NCI-H526 (cell line): ENCODE results near the gene FASTKD1.
"Not testable (repeated sequence)": the region's sequence is repeated elsewhere in the genome, so short reads cannot be mapped to it uniquely, and the experiment has no call there.

Experiments
- DNase-seq, 2 experiments: peaks; one replicate each; lab custom pipeline; 2025; lab: John Stamatoyannopoulos, UW

The FASTKD1 gene

GRCh38 chr2:169573160-169573973 lies at the start of gene FASTKD1:
Gene FASTKD1 (minus strand): TSS chr2:169573865. CDS start chr2:169572029, 1,836 bp downstream.
- DNase-seq = peak; percentile 91 to 98

- no peak for DNase-seq
These were observed 49.6 kb upstream of the FASTKD1 start for GRCh38 chr2:169623235-169623634.

- DNase-seq = no peak
These were observed 46.8 kb upstream of the FASTKD1 start for GRCh38 chr2:169620509-169620908.

DNA sequence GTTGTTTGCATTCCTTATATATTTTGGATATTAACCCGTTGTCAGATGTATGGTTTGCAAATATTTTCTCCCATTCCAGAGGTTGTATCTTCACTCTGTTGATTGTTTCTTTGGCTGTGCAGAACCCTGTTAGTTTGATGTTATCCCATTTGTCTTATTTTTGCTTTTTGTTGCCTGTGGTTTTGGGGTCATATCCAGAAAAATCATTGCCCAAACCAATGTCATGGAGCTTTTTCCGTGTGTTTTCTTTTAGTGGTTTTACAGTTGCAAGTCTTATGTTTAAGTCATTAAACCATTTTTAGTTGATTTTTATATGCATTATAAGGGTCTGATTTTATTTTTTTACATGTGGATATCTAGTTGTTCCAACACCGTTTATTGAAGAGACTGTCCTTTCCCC lies 46.3 kb upstream of the FASTKD1 start:
- DNase-seq = no peak

GRCh38 chr2:169615982-169616381 lies 42.3 kb upstream of the FASTKD1 start:
- DNase-seq = not testable (repeated sequence)

DNA sequence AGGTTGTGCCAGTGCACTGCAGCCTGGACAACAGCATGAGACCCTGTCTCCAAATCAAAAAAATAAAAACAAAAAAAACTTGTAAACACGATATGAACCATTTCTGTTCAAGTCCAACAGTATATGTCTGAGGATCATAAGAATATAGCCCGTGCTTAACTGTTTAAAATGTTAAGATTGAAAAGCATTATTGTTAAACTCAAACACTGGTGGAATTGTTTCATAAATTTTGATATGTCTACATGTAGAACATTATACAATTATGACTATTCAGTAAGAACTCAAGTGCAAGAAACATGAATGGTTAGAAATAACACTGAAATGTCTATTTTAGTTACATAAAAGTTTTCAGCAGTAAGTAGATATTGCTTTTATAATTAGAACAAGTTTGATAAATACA lies 40.2 kb upstream of the FASTKD1 start:
- no peak for DNase-seq

DNA sequence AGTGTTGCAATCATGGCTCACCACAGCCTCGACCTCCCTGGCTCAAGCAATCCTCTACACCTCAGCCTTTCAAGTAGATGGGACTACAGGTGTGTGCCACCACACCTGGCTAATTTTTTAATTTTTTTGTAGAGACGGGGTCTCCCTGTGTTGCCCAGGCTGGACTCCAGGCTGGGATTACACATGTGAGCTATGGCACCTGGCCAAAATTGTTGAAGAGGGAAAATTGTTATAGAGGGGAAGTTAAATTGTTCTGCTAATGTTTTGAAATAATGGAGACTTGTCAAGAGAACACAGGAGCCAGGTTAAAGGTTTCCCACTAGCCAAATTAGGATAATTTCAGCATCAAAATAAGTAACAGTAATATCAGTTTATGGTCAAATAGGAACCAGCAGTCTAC lies 35.6 kb upstream of the FASTKD1 start:
- no peak for DNase-seq

DNA sequence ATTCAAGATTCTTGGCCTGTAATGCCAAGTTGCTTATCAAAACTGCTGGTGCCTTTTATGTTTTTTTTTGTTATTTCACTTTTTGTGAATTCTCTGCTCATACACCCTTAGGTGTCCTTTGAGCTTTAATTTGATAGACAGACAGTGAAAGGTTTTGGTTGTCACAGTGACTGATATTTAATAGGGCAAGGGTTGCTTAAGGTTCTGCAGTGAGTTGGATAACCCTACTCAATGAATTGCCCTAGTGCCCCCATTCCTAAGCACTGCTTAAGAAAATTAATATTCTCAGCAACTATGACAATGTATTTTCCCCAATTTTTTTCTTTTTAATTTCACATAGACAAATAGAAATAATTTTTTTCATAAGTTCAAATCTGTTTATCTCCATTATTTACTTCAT lies 25.9 kb upstream of the FASTKD1 start:
- DNase-seq = no peak

DNA sequence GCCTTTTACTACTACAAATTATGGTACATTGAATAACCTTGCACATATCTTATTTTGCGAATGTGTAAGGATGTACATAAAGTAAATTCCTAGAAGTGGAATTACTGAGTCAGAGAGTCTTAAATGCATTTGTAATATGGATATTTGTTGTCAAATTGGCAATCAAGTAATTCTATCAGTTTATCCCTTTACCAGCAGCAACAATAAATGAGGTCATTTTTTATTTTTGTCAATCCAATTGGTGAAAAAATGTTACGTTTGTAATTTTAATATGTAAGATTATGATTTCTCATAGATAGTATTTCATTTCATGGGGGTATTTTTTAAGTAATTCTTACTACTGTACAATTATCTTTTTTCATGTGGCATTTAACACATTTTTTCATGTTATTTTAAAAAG lies 25.3 kb upstream of the FASTKD1 start:
- no peak for DNase-seq

DNA sequence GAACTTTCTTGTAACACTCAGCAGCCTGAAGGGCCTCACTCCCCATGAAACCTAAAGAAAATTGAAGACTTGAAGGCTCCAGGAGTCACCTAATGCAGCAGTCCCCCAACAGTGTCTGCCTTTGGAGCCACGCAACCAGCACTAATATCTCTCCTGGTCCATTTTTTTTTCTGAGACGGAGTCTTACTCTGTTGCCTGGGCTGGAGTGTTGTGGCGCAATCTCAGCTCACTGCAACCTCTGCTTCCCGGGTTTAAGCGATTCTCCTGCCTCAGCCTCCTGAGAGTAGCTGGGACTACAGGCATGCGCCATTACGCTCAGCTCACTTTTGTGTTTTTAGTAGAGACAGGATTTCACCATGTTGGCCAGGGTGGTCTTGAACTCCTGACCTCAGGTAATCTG lies 22.9 kb upstream of the FASTKD1 start:
- not testable (repeated sequence) for DNase-seq

DNA sequence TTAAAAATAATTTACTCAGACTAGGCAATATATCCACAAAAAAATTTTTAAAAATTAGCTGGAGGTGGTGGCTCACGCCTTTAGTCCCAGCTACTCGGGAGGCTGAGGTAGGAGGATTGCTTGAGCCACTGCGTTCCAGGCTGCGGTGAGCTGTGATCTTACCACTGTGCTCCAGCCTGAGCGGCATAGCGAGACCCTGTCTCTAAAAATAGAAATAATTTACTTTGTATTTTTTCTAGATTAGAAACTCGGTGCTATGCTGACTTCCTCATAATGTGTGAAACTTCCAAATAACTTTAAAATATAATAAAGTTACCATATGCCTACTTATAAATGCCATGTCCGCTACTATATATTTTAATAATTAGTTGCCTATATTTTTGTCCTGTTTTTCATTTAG lies 17.1 kb upstream of the FASTKD1 start:
- no peak for DNase-seq

- no peak for DNase-seq
These were observed 12.0 kb upstream of the FASTKD1 start for GRCh38 chr2:169585673-169586072.

- peak; percentile 86 to 95 for DNase-seq
These were observed 10.6 kb upstream of the FASTKD1 start, which contains the start of gene PPIG for GRCh38 chr2:169584005-169584877. Gene PPIG (plus strand): TSS chr2:169584351. CDS start chr2:169604042, 19,691 bp downstream.

DNA sequence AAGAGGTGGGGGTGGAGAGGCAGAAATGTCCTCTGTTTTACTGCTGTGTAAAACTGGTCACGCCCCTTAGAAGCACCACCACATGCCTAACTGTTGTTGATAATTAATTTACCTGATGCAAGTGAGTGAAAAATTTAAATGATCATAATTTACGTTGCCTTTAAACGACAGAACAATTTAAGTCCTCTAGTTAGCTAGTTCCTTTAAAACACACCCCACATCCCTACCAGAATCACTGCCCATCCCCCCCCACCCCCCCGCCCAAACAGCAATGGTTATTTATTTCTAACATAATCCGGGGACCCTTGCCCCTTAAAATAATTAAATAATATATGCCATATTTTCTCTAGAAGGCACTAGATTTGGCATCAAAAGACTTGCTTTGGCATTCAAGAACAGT lies 9.9 kb upstream of the FASTKD1 start:
- DNase-seq = no peak

DNA sequence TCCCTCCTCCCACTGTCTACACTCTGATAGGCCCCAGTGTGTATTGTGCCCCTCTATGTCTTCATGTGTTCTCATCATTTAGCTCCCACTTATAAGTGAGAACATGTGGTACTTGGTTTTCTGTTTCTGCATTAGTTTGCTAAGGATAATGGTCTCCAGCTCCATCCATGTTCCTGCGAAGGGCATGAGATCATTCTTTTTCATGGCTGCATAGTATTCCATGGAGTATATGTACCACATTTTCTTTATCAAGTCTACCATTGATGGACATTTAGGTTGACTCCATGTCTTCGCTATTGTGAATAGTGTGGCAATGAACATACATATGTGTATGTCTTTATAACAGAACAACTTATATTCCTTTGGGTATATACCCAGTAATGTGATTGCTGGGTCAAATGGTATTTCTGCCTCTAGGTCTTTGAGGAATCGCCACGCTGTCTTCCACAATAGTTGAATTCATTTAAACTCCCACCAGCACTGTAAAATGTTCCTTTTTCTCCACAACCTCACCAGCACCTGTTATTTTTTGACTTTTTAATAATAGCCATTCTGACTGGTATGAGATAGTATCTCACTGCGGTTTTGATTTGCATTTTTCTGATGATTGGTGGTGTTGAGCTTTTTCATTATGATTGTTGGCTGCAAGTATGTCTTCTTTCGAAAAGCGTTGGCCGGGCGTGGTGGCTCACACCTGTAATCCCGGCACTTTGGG lies 9.0 kb upstream of the FASTKD1 start:
- DNase-seq = not testable (repeated sequence)

DNA sequence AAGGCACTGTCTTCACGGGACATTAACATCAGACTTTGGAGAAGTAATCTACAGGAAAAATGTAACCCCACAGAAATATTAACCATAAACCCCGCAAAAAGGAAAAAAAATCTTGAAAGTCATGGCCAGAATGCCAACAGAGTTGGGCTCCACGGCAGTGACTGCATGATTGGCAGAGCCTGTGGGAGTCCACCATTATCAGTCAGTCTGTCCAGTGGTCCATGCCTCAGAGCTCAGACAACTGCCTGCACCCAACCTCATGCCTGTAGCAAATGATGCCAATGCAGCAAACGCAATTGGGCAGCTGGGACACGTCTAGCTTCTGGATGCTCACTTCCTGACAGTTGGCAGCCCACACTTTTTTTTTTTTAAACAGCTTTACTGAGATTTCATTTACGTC lies 5.4 kb upstream of the FASTKD1 start:
- no peak for DNase-seq

- DNase-seq = not testable (repeated sequence)
These were observed 1.6 kb upstream of the FASTKD1 start for GRCh38 chr2:169575264-169575663.

GRCh38 chr2:169574539-169574938 lies 874 bp upstream of the FASTKD1 start:
- not testable (repeated sequence) for DNase-seq

DNA sequence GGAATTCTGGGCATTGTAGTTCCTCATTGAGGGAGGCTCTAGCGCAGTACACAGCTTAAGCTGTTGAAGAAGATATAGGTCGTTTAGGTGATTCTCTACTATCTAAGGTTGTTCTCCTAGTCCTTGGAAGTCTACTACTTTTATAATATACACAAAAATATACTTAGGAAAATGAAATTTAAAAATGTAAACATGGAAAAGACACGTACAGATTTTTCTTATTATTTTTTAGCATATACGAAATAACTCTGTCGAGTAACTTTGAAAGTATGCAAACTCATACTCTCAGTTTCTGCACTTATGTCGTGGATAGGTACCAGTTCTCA lies 272 bp upstream of the FASTKD1 start:
- DNase-seq = no peak

- no peak for DNase-seq
These were observed 875 bp downstream of the FASTKD1 start for GRCh38 chr2:169572821-169573159.

DNA sequence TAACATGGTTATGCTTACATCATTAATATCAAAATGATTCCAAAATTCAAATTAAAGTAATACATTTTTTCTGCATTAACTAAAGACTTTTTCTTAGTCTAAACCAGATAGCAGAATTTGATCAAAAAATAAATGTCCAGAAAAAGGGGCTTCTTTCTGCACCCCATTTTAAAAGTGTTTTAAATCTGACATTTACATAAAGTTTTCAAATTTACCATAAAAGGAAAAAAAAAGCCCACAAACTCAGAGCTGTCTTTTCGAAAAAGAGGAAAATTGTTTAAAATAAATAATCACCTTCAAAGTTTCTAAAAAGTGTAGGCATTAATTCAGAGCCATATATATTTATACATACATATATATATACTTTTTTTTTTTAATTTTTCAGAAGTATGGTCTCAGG lies 1.5 kb downstream of the FASTKD1 start:
- no peak for DNase-seq

DNA sequence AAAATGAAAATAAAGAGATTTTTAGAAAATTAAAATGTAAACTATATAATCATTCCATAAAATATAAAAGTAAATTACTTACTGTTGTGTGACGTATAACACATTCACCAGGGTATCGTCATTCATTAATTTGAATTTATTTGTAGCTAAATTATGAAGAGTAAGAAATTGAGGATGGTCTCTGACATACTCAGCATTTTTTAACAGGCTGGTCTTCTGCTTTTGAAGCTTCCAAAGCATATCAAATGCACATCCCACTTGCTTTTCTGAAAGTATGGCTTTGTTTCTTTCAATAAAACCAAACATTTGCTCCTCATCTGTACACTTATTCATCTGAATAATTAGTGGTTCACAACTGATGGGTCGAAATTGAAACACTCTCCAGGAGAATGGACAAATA lies 2.1 kb downstream of the FASTKD1 start:
- no peak for DNase-seq

GRCh38 chr2:169570752-169571151 lies 2.9 kb downstream of the FASTKD1 start:
- DNase-seq = not testable (repeated sequence)
